ENCODE data around the gene ETFA. TPM values are rescaled to one million over a fixed set of nuclear protein-coding genes. Genes with fewer than 3 reads are reported as not detected.
"Not testable (repeated sequence)": the region's sequence is repeated elsewhere in the genome, so short reads cannot be mapped to it uniquely, and the experiment has no call there.

The ETFA gene
- total RNA-seq, 4 donors from 2014 or later, result 179 to 261 (median 227) TPM

GRCh38 chr15:76278651-76279050 is 32.6 kb downstream of the ETFA start:
- TF ChIP-seq, protein P1, sequence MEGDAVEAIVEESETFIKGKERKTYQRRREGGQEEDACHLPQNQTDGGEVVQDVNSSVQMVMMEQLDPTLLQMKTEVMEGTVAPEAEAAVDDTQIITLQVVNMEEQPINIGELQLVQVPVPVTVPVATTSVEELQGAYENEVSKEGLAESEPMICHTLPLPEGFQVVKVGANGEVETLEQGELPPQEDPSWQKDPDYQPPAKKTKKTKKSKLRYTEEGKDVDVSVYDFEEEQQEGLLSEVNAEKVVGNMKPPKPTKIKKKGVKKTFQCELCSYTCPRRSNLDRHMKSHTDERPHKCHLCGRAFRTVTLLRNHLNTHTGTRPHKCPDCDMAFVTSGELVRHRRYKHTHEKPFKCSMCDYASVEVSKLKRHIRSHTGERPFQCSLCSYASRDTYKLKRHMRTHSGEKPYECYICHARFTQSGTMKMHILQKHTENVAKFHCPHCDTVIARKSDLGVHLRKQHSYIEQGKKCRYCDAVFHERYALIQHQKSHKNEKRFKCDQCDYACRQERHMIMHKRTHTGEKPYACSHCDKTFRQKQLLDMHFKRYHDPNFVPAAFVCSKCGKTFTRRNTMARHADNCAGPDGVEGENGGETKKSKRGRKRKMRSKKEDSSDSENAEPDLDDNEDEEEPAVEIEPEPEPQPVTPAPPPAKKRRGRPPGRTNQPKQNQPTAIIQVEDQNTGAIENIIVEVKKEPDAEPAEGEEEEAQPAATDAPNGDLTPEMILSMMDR (IDR thresholded peaks at IDR 0.05 in 4 of 5, conservative IDR thresholded peaks at IDR 0.05 in 1 of 5), result no peak
- no peak for TF ChIP-seq POLR2A (IDR thresholded peaks at IDR 0.05)
- Histone ChIP-seq H3K36me3 (peaks cover 0 to 61% of the 10 kb centered on the region in 2 donors), H3K27ac (no peak overlapping the region), H3K4me3 (no peak overlapping the region), H3K4me1 (no peaks in the 10 kb centered on the region), H3K27me3 (no peaks in the 10 kb centered on the region), H3K9me3 (no peaks in the 10 kb centered on the region)
- ATAC-seq, result no peak
- in situ Hi-C loops (cut with MboI; ENCODE audit: low sequenced_read_pairs in 4 of 4) (no loop called here), intact Hi-C loops (cut with DNase I; ENCODE audit: low total_unique reads) (no loop called here)
- no peak for DNase-seq

DNA sequence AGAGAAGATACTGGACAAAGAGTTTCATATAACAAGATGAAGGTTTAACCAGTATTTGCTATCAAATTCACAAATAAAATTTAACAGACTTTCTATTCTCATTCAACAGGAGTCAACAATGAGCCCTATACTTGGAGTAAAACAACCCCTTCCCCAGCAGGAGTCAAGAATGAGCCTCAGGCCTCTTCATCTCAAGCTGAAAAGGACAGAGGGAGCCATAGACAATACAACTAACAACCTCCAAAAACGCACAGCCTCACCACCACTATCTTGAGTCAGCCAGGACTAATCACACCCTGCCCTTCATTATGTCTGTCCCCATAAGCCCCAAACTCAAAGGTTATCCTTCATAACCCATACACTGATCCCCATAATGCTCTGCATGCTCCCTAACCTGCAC is 36.4 kb downstream of the ETFA start:
- Histone ChIP-seq H3K27me3 (no peaks in the 10 kb centered on the region), H3K4me3 (no peak overlapping the region), H3K27ac (no peak overlapping the region), H3K4me1 (no peaks in the 10 kb centered on the region), H3K9me3 (no peaks in the 10 kb centered on the region), H3K36me3 (peaks cover 0 to 64% of the 10 kb centered on the region in 2 donors)
- intact Hi-C loops (cut with DNase I; ENCODE audit: low total_unique reads) (no loop called here), in situ Hi-C loops (cut with MboI; ENCODE audit: low sequenced_read_pairs in 4 of 4) (no loop called here)
- ATAC-seq (no peak), DNase-seq (no peak)
- TF ChIP-seq POLR2A (IDR thresholded peaks at IDR 0.05), result no peak
- TF ChIP-seq, protein P1 (IDR thresholded peaks at IDR 0.05 in 4 of 5, conservative IDR thresholded peaks at IDR 0.05 in 1 of 5), result no peak

GRCh38 chr15:76274226-76274625 is 37.0 kb downstream of the ETFA start:
- Histone ChIP-seq H3K4me3 (no peak overlapping the region), H3K27me3 (no peaks in the 10 kb centered on the region), H3K36me3 (peaks cover 0 to 62% of the 10 kb centered on the region in 2 donors), H3K4me1 (no peaks in the 10 kb centered on the region), H3K27ac (no peak overlapping the region), H3K9me3 (no peaks in the 10 kb centered on the region)
- in situ Hi-C loops (cut with MboI; ENCODE audit: low sequenced_read_pairs in 4 of 4) (no loop called here), intact Hi-C loops (cut with DNase I; ENCODE audit: low total_unique reads) (no loop called here)
- no peak for TF ChIP-seq POLR2A (IDR thresholded peaks at IDR 0.05)
- TF ChIP-seq, protein P1 (IDR thresholded peaks at IDR 0.05 in 4 of 5, conservative IDR thresholded peaks at IDR 0.05 in 1 of 5), result no peak
- DNase-seq, result no peak
- no peak for ATAC-seq

GRCh38 chr15:76270876-76271275 is 40.4 kb downstream of the ETFA start:
- H3K9me3 ChIP-seq, result no peaks in the 10 kb centered on the region
- H3K4me1 ChIP-seq, result no peaks in the 10 kb centered on the region
- H3K27ac ChIP-seq, result no peak overlapping the region
- peaks cover 0 to 55% of the 10 kb centered on the region in 2 donors for H3K36me3 ChIP-seq
- DNase-seq (no peak), ATAC-seq (no peak)
- TF ChIP-seq POLR2A (IDR thresholded peaks at IDR 0.05), result no peak
- TF ChIP-seq, protein P1 (IDR thresholded peaks at IDR 0.05 in 4 of 5, conservative IDR thresholded peaks at IDR 0.05 in 1 of 5), result no peak
- in situ Hi-C loops (cut with MboI; ENCODE audit: low sequenced_read_pairs in 4 of 4) (no loop called here), intact Hi-C loops (cut with DNase I; ENCODE audit: low total_unique reads) (no loop called here)
- no peaks in the 10 kb centered on the region for H3K27me3 ChIP-seq
- no peak overlapping the region for H3K4me3 ChIP-seq

DNA sequence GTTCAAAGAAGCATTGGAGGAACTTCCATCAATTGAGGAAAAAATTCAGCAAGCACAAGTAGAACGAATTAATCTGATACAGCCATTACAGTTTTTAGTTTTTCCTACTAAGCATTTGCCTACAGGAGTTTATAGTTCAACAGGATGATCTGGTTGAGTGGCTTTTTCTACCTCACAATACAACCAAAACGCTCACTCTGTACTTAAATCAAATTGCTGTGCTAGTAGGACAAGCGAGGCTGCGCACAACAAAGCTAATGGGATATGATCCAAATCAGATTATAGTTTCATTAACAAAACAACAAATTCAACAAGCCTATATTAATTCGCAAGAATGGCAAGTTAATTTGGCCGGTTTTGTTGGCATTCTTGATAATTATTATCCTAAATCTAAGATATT is 44.2 kb downstream of the ETFA start:
- H3K27me3 ChIP-seq, result no peaks in the 10 kb centered on the region
- H3K9me3 ChIP-seq, result no peaks in the 10 kb centered on the region
- ATAC-seq, result no peak
- H3K27ac ChIP-seq, result no peak overlapping the region
- peaks cover 0 to 41% of the 10 kb centered on the region in 2 donors for H3K36me3 ChIP-seq
- no peak for DNase-seq
- no peaks in the 10 kb centered on the region for H3K4me1 ChIP-seq
- no peak overlapping the region for H3K4me3 ChIP-seq
- TF ChIP-seq, protein P1 (IDR thresholded peaks at IDR 0.05 in 4 of 5, conservative IDR thresholded peaks at IDR 0.05 in 1 of 5), result no peak
- no peak for TF ChIP-seq POLR2A (IDR thresholded peaks at IDR 0.05)
- in situ Hi-C loops (cut with MboI; ENCODE audit: low sequenced_read_pairs in 4 of 4), result no loop called here
- intact Hi-C loops (cut with DNase I; ENCODE audit: low total_unique reads), result no loop called here

- H3K36me3 ChIP-seq, result peaks cover 0 to 39% of the 10 kb centered on the region in 2 donors
- in situ Hi-C loops (cut with MboI; ENCODE audit: low sequenced_read_pairs in 4 of 4); H3K27me3 ChIP-seq; H3K4me3 ChIP-seq; DNase-seq; ATAC-seq; H3K4me1 ChIP-seq; H3K27ac ChIP-seq; H3K9me3 ChIP-seq; intact Hi-C loops (cut with DNase I; ENCODE audit: low total_unique reads): not testable (repeated sequence)
Observed at GRCh38 chr15:76265769-76266168, 45.5 kb downstream of the ETFA start.

Measured in gastrocnemius medialis (tissue), 4 donors.